PC-3 (cell line): ENCODE results near the gene SAMHD1. TPM values are rescaled to one million over a fixed set of nuclear protein-coding genes. Genes with fewer than 3 reads are reported as not detected.

Experiments
- ATAC-seq: fragments of 200-7000 bp; cut with Tn5 transposase; 2 replicates; pipeline ENCODE4 v1.9.1; 2020; ENCODE audit warnings: mild to moderate bottlenecking, moderate library complexity
- BruUV-seq: library from RNA; stranded (reverse); fragments of 400-500 nt; replicated peaks from 2 replicates; lab custom pipeline; 2021; lab: Mats Ljungman, UMichigan
- CTCF ChIA-PET: fragments of 300-600 bp; sonication (Branson Sonifier 250); formaldehyde crosslinking; loops from one replicate; lab custom pipeline; 2022; ENCODE audit warnings: antibody characterized with exemption; lab: Charles Lee
- POLR2A ChIA-PET: fragments of 300-600 bp; sonication (Branson Sonifier 250); formaldehyde crosslinking; loops from one replicate; lab custom pipeline; 2022; ENCODE audit warnings: antibody characterized with exemption; ENCODE audit not compliant: unreplicated experiment; lab: Charles Lee
- DNase-seq: peaks from one replicate; pipeline ENCODE4 v3.0.0-alpha.2; 2015
- H2AFZ ChIP-seq: fragments of 300-600 bp; sonication (generic); 2 replicates; pipeline ENCODE4 v1.6.0; 2016; ENCODE audit warnings: antibody characterized with exemption, low read length
- H3F3A ChIP-seq: fragments of 300-600 bp; sonication (generic); one replicate; pipeline ENCODE4 v1.6.0; 2017; ENCODE audit warnings: antibody characterized with exemption, low read length, control low read depth, mild to moderate bottlenecking; ENCODE audit not compliant: unreplicated experiment
- H3K27ac ChIP-seq: fragments of 300-600 bp; sonication (generic); 2 replicates; pipeline ENCODE4 v1.5.1; 2016; ENCODE audit warnings: mild to moderate bottlenecking, low read length
- H3K27me3 ChIP-seq: fragments of 300-600 bp; sonication (generic); 2 replicates; pipeline ENCODE4 v1.6.1; 2016; ENCODE audit warnings: low read length, mixed read lengths
- H3K36me3 ChIP-seq: fragments of 300-600 bp; sonication (generic); 2 replicates; pipeline ENCODE4 v1.6.1; 2016; ENCODE audit warnings: low read depth, mixed run types, low read length, mixed read lengths
- H3K4me1 ChIP-seq: fragments of 300-600 bp; sonication (generic); 2 replicates; pipeline ENCODE4 v1.5.1; 2016; ENCODE audit warnings: low read length; ENCODE audit not compliant: insufficient read depth
- H3K4me2 ChIP-seq: fragments of 300-600 bp; sonication (generic); 2 replicates; pipeline ENCODE4 v1.6.0; 2016; ENCODE audit warnings: low read length
- H3K4me3 ChIP-seq: fragments of 300-600 bp; sonication (generic); 2 replicates; pipeline ENCODE4 v1.5.1; 2016; ENCODE audit warnings: mild to moderate bottlenecking, low read length, mixed read lengths
- H3K79me2 ChIP-seq: fragments of 300-600 bp; sonication (generic); 2 replicates; pipeline ENCODE4 v1.6.1; 2017; ENCODE audit warnings: low read length, mixed read lengths
- H3K9ac ChIP-seq: fragments of 300-600 bp; sonication (generic); 2 replicates; pipeline ENCODE4 v1.6.0; 2016; ENCODE audit warnings: mild to moderate bottlenecking, low read length
- H3K9me2 ChIP-seq: fragments of 300-600 bp; sonication (generic); replicated peaks from 2 replicates; pipeline ENCODE4 v1.6.1; 2016; ENCODE audit warnings: mixed run types, low read length, mixed read lengths
- H3K9me3 ChIP-seq: fragments of 300-600 bp; sonication (generic); 2 replicates; pipeline ENCODE4 v1.6.1; 2016; ENCODE audit warnings: low read length, mixed read lengths
- H4K20me1 ChIP-seq: fragments of 300-600 bp; sonication (generic); 2 replicates; pipeline ENCODE4 v1.6.1; 2016; ENCODE audit warnings: low read length, mixed read lengths
- EZH2 ChIP-seq: fragments of 300-600 bp; sonication (generic); IDR thresholded peaks from one replicate; pipeline ENCODE4 v1.6.1; 2017; ENCODE audit warnings: antibody characterized with exemption, mild to moderate bottlenecking, low read length; ENCODE audit not compliant: unreplicated experiment
- EZH2phosphoT487 ChIP-seq: fragments of 300-600 bp; sonication (generic); IDR thresholded peaks from 2 replicates; pipeline ENCODE4 v1.6.1; 2018; ENCODE audit warnings: mild to moderate bottlenecking, antibody characterized with exemption, low read length, borderline replicate concordance
- intact Hi-C: fragments of 100-400 bp; cut with micrococcal nuclease; formaldehyde crosslinking; loops from 2 replicates; pipeline ENCODE4 v1.9.0; 2023
- total RNA-seq: library from RNA; depleted of rRNA; stranded (reverse); fragments of >200 nt; gene quantifications from 2 replicates; pipeline ENCODE4 v1.2.3, GENCODE V29; 2014
- TF ChIP-seq, protein P1 (sequence below): fragments of 300-600 bp; sonication (generic); conservative IDR thresholded peaks from 2 replicates; pipeline ENCODE4 v1.5.1; 2017; ENCODE audit warnings: antibody characterized with exemption, low read depth, mild to moderate bottlenecking, low read length

The SAMHD1 gene
- total RNA-seq, 1 experiment from 2014 or later = 24.2 TPM

DNA sequence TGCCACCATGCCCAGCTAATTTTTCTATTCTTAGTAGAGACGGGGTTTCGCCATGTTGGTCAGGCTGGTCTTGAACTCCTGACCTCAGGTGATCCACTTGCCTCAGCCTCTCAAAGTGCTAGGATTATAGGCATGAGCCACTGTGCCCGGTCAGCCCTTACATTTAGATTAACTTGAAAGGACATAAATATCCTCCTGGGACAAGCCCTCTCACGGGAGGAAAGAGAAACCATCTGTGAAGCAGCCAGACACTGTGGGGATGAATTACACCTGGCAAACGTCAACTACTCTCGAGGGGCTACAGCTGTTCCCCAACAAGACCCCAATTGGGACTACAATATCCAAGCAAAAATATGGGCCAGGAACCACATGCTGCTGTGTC lies 32.7 kb upstream of the SAMHD1 start:
- ChIA-PET CTCF (no interaction called here), POLR2A (no interaction called here)
- Histone ChIP-seq H3K79me2 (no peaks in the 10 kb centered on the region), H3K27ac (no peak overlapping the region), H3K9me3 (no peaks in the 10 kb centered on the region), H2AFZ (no peak overlapping the region), H3K27me3 (no peaks in the 10 kb centered on the region), H3K4me1 (no peaks in the 10 kb centered on the region), H3K36me3 (no peaks in the 10 kb centered on the region), H3F3A (no peaks in the 10 kb centered on the region), H3K4me2 (no peak overlapping the region), H3K9ac (no peak overlapping the region), H3K9me2 (no peaks in the 10 kb centered on the region), H4K20me1 (no peaks in the 10 kb centered on the region), H3K4me3 (no peak overlapping the region)
- DNase-seq = no peak
- TF ChIP-seq EZH2 (no peak), EZH2phosphoT487 (no peak)
- TF ChIP-seq, protein P1, sequence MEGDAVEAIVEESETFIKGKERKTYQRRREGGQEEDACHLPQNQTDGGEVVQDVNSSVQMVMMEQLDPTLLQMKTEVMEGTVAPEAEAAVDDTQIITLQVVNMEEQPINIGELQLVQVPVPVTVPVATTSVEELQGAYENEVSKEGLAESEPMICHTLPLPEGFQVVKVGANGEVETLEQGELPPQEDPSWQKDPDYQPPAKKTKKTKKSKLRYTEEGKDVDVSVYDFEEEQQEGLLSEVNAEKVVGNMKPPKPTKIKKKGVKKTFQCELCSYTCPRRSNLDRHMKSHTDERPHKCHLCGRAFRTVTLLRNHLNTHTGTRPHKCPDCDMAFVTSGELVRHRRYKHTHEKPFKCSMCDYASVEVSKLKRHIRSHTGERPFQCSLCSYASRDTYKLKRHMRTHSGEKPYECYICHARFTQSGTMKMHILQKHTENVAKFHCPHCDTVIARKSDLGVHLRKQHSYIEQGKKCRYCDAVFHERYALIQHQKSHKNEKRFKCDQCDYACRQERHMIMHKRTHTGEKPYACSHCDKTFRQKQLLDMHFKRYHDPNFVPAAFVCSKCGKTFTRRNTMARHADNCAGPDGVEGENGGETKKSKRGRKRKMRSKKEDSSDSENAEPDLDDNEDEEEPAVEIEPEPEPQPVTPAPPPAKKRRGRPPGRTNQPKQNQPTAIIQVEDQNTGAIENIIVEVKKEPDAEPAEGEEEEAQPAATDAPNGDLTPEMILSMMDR = no peak
- intact Hi-C loops = no loop called here
- BruUV-seq = no TSS peak
- no peak for ATAC-seq

DNA sequence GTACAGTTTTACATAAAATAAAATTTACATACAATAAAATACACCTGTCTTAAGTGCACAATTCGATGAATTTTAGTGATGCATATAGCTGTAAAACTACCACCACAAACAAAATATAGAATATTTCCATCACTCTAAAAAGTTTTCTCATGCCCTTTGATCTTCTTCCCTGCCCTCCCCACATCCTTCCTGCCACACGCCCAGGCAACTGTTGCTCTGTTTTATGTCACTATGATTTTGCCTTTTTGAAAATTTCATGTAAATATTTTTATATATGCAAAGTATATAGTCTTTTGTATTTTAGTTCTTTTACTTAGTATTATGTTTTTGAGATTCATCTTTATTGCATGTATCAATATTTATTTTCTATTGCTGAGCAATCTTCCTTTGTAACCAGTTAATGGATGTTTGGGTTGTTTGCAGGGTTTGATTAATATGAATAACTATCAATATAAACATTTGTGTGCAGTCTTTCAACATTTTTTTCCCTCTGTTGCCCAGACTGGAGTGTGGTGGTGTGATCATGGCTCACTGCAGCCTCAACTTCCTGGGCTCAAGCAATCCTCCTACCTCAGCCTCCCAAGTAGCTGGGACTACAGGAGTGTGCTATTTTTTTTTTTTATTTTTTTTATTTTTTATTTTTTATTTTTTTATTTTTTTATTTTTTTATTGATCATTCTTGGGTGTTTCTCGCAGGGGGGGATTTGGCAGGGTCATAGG lies 23.8 kb upstream of the SAMHD1 start:
- CTCF ChIA-PET = no interaction called here
- BruUV-seq = no TSS peak

DNA sequence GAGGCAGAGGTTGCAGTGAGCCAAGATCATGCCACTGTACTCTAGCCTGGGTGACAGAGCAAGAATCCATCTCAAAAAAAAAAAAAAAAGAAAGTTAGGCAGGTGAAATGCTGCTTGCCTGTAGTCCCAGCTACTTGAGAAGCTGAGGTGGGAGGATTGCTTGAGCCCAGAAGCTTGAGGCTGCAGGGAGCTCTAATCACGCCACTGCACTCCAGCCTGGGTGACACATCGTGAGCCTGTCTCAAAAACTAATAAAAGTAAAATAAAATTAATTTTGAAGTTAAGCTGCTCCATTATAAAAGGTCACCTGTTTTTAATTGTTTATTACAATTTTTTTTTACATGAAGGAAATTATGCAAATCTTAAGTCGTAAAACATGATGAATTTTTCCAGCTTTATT lies 23.2 kb upstream of the SAMHD1 start:
- no peaks in the 10 kb centered on the region for H3K36me3 ChIP-seq
- H3K4me1 ChIP-seq = no peaks in the 10 kb centered on the region
- no TSS peak for BruUV-seq
- no peaks in the 10 kb centered on the region for H3K27me3 ChIP-seq
- H3K4me3 ChIP-seq = no peak overlapping the region
- H2AFZ ChIP-seq = no peak overlapping the region
- TF ChIP-seq EZH2phosphoT487 = no peak
- no peak for TF ChIP-seq EZH2
- TF ChIP-seq, protein P1 = no peak
- no peaks in the 10 kb centered on the region for H3K9me3 ChIP-seq
- CTCF ChIA-PET = no interaction called here
- no peak for ATAC-seq
- no peak overlapping the region for H3K9ac ChIP-seq
- no peak for DNase-seq
- H3K27ac ChIP-seq = no peak overlapping the region
- no peak overlapping the region for H3K4me2 ChIP-seq
- no peaks in the 10 kb centered on the region for H3K9me2 ChIP-seq
- POLR2A ChIA-PET = no interaction called here
- H3K79me2 ChIP-seq = no peaks in the 10 kb centered on the region
- H4K20me1 ChIP-seq = no peaks in the 10 kb centered on the region
- no peaks in the 10 kb centered on the region for H3F3A ChIP-seq
- intact Hi-C loops = no loop called here

More for the DNA sequence above, 23.8 kb upstream of the SAMHD1 start:
- no peak overlapping the region for H3K9ac ChIP-seq
- TF ChIP-seq, protein P1 = no peak
- TF ChIP-seq EZH2 (no peak), EZH2phosphoT487 (no peak)
- ATAC-seq = no peak
- H3K4me3 ChIP-seq = no peak overlapping the region
- no peaks in the 10 kb centered on the region for H3K9me3 ChIP-seq
- H3K4me1 ChIP-seq = no peaks in the 10 kb centered on the region
- intact Hi-C loops = no loop called here
- no peak for DNase-seq
- H3K4me2 ChIP-seq = no peak overlapping the region
- H3F3A ChIP-seq = no peaks in the 10 kb centered on the region
- H3K27ac ChIP-seq = no peak overlapping the region
- no peaks in the 10 kb centered on the region for H3K9me2 ChIP-seq
- H3K36me3 ChIP-seq = no peaks in the 10 kb centered on the region
- POLR2A ChIA-PET = no interaction called here
- no peaks in the 10 kb centered on the region for H3K27me3 ChIP-seq
- no peaks in the 10 kb centered on the region for H3K79me2 ChIP-seq
- no peak overlapping the region for H2AFZ ChIP-seq
- no peaks in the 10 kb centered on the region for H4K20me1 ChIP-seq
